NCI-H2196 treated with DMSO at 0.1 percent for 48 hours (cell line): ENCODE results near the gene ITFG1.
"Not testable (repeated sequence)": the region's sequence is repeated elsewhere in the genome, so short reads cannot be mapped to it uniquely, and the experiment has no call there.

Experiments used
- DNase-seq: peaks from one replicate; lab custom pipeline; 2025; ENCODE audit not compliant: unreplicated experiment; lab: John Stamatoyannopoulos, UW

ITFG1 gene

DNA sequence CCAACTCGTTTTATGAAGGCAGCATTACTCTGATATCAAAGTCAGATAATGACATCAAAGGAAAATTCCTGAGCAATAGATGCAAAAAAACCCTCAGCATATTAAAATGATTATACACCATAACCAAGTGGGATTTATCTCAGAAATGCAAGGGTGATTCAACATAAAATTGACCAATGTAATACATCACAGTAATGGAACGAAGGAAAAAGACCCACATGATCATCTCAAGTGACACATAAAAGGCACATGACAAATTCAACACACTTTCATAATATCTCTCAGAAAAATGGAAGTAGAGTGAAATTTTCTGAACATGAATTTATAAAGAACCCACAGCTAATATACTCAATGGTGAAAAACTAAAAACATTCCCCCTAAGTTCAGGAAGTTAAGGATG lies 118.8 kb downstream of the ITFG1 start:
- no peak for DNase-seq

DNA sequence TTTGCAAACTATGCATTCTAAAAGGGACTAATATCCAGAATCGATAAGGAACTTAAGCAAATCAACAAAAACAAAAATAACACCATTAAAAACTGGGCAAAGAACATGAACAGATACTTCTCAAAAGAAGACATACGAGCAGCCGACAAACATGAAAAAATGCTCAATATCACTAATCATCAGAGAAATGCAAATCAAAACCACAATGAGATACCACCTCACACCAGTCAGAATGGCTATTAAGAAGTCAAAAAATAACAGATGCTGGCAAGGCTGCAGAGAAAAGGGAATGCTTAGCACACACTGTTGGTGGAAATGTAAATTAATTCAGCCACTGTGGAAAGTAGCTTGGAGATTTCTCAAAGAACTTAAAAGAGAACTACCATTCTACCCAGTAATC lies 130.3 kb downstream of the ITFG1 start:
- DNase-seq = not testable (repeated sequence)

DNA sequence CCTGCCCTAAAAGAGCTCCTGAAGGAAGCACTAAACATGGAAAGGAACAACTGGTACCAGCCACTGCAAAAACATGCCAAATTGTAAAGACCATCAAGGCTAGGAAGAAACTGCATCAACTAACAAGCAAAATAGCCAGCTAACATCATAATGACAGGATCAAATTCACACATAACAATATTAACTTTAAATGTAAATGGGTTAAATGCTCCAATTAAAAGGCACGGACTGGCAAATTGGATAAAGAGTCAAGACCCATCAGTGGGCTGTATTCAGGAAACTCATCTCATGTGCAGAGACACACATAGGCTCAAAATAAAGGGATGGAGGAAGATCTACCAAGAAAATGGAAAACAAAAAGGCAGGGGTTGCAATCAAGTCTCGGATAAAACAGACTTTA lies 136.6 kb downstream of the ITFG1 start:
- DNase-seq = not testable (repeated sequence)

DNA sequence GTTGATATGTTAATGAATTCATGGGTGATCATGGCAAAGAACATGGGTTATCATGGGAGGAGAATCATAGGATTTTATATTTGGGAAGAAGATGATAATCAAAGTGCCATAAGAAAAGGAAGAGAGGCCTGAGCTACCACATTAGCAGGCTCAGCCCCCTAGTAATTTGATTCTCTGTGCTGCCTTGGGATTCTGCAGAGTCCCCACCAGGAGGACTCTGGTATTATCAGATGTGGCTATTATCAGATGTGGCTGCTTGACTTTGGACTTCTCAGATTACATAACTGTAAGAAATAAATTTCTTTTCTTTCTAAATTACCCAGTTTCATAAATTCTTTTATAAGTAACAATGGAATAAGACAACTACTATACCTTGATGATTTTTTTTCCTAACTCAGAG lies 137.6 kb downstream of the ITFG1 start:
- no peak for DNase-seq

DNA sequence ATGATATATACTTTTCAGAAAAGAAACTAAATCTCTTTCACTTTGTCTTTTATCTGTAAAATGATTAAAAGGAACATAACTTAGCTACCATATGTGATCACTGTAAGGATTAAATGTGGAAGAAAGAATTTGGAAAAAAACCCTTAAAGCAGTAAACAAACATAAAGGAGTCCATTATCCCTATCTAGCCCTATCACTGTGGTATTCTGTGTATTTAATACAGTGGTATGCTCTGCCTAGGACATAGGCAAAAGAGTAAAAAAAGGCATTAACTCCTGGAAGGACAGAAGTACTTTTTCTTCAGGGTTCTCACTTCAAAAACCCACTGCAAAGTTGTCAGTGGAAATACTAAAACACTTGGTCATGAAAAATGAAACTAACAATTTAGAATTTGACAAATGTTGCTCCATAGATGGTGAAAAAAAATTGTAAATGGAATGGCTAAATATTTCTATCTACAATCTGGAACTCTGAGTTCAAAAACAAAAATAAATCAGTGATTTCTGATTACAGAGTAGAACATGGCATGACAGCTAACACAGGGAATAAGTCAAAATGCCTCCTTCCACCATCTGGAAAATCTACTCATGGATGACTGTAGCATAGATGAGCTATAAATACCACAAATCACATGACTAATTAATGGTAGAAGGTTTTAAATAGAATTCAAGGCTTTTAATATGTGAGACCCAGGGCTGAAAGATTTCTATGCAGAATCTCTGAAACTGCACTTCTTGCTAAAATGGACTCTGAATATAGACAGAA lies 140.1 kb downstream of the ITFG1 start:
- no peak for DNase-seq

DNA sequence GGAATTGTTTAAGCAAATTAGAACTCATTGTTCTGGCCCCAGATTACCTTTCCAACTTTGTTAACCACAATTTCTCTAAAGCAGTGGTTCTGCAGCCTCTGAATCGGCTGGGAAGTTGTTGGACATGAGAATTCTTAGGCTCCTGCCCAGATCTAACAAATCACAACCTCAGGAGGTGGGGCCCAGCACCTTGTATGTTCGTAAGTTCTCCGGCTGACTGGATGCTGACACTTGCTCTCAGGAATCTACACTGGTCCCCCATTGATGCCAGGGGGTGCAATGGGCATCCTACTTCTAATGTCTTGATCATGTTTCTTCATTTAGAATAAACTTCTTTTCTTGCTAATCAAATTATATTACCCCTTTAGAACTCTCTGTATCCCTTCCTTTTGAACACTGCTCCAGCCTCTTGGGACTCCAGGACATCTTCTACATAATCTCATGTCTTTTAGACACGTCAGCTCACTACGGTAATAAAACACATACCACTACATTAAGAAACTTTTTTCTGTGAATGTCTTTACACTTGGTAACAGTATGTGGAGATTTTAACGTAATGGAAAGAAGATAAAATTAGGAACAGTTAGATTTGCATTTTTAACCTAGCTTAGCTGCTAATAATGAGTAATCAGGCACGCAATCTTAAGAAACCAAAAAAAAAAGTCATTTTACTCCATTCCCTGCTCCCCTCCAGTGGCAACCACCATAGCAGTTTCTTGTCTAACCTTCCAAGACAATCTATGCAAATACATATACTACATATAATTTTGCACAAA lies 143.2 kb downstream of the ITFG1 start:
- no peak for DNase-seq

DNA sequence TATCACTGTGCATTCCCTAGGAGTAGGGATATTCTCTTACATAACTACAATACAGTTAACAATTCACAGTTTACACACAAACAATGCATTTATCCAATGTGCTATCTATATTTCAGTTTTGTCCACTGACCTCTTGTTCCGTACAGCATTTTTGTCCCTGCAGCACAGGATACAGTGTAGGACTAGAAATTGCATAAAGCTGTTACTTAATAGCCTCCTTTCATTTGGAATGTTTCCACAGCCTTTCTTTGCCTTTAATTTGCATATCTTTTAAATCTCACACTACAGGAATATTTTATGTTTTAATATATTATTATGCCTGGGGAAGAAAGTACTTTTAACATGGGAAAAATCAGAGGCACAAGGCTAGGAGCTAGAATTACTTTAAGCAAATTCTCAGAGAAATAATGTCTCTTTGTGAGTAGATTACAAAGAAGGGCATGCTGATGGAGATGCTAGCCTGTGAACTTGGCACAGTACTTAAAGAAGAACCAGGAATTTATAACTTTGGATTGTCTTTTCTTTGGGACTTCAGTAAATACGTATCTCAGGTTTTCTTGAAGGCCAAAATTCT lies 144.3 kb downstream of the ITFG1 start:
- DNase-seq = no peak

DNA sequence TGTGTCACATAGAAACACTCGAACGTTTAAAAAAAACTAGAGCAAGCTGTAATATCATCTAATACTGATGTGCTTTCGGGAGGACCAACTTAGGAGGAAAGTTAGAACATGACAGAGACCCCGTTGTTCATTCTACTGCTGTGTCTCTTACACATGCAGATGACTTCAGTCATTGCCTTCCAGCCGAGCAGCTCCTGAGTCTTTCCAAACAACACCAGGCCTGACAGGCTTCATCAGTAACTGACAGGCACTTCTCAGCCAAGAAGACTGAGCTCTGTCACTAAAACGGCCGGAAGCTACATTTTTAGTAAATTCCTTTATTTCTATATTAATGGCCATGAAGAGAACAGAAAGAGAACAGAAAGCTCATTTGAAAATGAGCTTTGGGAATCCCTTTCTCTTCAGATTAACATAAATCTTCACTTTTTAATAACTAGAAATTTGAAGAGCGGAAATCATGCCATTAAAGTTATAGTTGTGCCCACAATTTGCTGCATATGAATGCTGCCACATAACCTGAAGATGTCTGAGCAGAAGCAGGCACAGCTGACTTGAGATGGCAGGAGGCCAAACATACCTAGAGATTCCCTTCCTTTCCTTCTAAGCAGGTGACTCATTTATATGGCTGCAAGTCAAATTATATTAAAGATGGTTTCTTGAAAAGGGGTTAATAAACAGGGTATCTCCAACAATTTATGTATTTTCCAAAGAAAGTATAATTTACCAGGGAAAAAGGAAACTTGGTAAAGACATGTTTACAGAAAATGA lies 148.9 kb downstream of the ITFG1 start:
- DNase-seq = no peak

DNA sequence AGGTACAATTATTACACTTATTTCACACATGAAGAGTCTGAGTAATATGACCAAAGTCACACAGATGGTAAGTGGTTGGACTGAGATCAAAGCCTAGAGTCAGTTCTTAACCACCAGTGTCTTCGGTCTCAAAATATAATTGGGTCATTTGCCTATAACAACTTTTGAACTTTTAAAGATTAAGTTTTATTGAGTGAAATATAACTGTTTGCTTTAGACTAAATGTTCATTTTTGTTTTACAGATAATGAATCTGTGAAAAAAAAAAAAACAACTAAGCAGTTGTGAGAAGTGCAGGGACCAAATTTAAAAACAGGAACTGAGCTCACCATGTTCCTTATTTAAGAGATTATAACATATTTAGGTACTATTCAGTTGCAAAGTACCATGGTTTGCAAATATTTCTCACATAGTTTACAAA lies 150.1 kb downstream of the ITFG1 start:
- no peak for DNase-seq

DNA sequence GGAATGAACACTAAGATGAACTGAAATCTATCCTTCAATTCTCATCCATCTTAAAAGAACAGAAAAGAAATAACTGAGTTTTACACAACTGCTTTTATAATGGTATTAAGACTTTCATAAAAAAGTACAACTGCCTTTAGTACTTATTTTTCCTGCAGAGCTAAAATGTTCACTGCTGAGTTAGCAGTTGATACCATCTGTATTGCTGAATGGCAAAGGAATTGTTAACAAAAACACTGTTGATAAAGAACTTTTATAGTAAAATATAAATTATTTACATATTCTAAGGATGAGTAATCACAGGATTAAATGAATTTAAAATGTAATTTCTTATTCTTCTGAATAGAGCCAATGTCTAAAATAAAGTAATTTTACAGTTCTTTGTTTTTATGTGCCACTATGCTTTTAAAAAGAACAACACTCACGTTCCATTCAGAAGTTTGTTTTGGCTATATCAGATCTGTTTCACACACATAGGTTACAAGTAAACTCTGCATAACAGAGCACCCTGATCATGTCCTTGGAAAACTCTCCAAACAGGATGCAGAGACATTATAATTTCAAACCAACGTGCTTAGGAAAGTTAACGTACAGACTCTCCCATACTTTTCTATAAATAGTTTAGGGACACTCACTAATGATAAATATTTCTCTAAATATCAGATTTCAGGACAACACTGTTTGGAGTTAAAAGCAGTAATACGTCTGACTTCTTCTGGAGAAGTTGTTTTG lies 151.1 kb downstream of the ITFG1 start:
- DNase-seq = no peak

DNA sequence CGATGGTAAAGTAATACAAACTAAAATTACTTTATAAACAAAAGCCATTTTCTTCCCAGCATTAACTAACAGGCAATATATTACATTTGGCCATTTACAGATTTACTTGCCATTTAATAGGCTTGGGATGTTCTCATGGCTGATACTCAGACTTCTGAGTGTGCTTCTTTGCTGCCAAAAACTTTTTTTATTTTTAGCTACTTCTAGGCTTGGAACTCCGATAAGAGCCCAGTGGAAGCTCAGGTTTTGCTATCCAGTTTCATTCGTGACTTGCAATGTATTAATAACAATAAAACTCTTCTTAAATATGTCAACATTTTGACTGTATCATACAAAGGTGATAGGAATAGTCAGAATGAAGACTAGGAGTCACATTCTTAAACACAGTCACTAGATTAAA lies 152.3 kb downstream of the ITFG1 start:
- no peak for DNase-seq

DNA sequence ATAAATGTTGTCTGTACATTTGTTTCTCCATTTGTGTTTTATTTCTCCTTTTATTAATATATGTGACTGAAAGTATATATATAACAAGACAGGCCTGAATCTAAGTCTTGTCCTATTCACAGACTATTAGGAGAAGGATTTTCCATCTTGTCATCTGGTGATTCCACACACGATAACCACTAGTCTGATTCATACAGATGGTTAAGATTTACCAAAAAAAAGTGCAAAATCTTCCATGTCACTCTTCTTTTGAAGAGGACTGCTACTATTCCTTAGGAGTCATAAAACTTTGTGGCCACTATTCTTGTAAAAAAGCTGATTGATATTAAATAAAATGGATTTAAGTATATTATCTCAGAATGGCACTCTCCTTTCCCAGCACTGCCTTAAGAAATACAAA lies 156.3 kb downstream of the ITFG1 start:
- DNase-seq = no peak

DNA sequence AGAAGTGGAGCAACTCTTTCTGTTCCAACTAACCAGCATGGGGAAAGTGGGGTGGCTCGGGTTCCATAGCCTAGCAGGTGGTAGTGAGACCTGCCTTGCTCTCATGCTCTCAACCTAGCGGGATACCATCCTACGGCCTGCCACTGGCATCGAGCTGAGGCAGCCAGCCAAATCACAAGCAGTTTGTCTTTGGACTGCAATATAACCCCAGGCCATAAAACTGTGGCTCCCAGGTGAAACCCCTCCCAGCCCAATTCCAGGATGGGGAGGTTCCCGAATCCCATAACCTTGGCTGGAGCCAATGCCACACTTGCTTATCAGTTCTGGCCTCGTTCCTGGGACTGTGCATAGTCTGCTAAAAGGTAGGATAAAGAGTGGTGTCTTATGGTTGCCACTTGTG lies 161.3 kb downstream of the ITFG1 start:
- no peak for DNase-seq

DNA sequence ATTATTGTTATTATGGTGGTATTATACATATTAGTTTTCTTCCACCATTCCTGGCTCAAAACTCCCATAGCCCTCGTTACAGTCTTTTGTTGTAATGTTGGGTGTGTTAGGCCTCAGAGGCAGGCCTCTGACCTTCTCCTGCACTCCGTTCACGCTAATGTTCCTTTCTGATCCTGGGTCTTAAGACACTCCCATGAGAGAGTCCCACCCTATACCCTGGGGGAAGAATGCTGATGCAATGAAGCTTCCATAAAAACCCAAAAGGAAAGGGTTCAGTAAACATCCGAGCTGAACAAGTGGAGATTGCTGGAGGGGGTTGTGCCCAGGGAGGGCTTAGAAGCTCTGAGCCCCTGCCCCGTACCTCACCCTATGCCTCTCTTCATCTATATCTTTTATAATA lies 175.9 kb downstream of the ITFG1 start:
- DNase-seq = no peak

DNA sequence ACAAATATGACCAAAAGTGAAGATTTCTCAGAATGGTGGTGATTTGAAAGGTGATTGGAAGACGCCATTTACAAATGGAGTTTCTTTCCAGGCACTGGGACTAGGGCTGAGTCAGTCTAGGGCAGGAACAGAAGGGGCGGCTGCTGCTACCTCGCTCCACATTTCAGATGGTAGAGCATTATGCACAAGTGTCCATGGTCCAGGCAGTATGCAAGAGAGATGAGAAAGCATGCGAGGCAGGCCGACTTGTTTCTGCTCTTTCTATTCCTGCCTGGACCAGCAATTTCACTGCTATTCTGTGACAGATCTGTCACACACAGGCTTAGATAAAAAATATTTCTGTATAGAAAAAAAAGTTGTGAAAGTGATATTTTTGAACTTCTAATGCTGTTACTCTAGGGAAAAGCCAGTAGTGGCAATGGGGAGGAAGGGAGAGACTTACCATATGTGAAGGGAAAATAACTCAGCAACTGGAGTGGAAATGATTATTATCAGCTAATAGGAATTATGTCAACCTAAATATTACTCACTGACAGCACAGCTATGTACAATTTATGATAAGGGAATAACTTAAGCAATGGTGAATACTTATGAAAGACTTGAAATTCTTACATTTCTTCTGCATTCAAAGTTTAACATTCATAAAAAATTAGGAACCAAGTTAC lies 182.4 kb downstream of the ITFG1 start:
- DNase-seq = no peak

DNA sequence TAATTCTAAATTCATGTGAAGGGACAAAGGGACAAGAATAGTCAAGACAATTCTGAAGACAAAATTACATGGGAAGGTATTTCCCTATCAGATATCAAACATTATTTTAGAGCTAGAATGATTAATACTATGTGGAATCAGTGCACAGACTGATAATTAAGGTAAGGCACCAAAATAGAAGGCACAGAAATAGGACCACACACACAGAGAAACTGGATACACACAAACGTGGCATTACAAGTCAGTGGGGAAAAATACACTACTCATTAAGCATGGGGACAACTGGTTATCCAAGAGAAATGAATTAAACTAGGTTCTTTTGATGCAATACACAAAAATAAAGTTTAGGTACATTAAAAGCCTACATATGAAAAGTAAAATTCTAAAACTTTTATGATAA lies 184.3 kb downstream of the ITFG1 start:
- no peak for DNase-seq

DNA sequence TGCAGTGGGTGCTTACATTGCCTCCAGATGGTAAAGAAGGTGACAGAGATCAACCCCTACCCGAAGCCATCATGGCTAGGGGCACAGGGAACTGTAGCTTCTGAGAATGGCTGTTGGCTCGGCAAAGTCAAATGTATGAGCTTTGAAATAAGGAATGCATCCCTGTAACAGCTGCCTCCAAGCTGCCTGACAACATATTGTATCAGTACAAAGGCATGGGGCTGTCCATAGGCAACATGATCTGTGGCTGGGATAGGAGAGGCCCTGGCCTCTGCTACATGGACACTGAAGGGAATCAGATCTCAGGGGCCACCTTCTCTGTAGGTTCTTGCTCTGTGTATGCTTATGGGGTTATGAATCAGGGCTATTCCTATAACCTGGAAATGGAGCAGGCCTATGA lies 197.9 kb downstream of the ITFG1 start:
- no peak for DNase-seq

DNA sequence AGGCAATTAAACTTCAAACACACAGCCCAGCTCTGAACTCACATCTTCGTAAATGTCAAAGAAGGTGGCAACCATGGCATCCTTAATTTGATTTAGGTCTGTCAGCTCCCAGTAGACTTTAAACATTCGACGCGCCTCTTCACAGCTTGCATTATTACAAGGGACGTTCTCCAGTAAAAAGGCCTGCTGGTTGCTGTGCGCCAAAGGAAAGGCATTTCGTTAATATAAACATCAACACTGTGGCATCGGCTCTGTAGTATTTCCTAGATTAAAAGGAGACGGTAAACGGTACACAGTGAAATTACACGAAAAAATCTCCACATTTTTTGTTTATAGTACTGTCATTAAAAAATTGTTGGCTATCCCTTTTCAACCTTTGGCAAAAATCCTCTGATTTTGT lies 200.4 kb downstream of the ITFG1 start:
- no peak for DNase-seq

DNA sequence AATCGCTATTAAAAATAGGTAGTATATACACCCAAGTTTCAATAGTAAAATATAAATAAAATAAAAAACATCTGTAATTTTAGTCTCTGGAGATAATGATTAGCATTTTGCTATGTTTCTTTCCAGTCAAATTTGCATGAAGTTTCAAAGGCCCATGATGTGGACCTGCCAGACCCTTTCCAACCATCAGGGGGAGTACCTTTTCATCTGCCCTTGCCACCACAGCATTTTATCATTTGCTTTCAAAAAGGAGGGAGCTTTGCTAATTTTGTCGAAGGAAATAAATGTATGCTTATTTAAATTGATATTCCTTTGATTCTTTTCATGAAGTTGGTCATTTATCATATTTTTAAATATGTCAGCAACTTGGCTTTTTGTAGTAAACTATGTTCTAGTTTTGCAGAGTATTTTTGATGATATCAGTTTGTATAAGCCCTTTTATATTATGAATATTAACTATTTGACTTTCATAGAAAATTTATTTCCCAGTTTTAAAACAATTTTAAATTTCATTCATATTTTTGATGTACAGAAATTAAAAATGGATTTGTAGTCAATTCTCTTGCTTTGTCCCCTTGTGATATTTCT lies 201.9 kb downstream of the ITFG1 start:
- DNase-seq = no peak

DNA sequence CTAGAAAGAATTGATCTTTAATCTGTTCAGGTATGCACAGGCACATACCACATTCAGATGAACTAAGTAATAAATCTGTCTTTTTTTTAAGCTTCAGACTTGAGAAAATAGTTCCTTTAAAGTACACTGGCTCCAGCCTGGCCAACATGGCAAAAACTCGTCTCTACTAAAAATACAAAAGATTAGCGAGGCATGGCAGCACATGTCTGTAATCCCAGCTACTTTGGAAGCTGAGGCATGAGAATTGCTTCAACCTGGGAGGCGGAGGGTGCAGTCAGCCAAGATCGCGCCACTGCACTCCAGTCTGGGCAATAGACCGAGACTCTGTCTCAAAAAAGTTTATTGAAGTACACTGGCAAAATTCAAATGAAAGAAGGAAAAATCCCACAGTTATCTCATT lies 206.1 kb downstream of the ITFG1 start:
- DNase-seq = no peak
